ENCODE measurements around the gene GNLY.

- TF ChIP-seq POLR2AphosphoS5 (IDR thresholded peaks at IDR 0.05) (no peak), CTCF (IDR thresholded peaks at IDR 0.05 in 8 of 11, conservative IDR thresholded peaks at IDR 0.05 in 3 of 11) (no peak)
Observed at GRCh38 chr2:85732467-85733120, 38.4 kb downstream of the GNLY start.

All from spleen (tissue), 7 donors.